ENCODE data around the gene CGB1.

CGB1 gene

DNA sequence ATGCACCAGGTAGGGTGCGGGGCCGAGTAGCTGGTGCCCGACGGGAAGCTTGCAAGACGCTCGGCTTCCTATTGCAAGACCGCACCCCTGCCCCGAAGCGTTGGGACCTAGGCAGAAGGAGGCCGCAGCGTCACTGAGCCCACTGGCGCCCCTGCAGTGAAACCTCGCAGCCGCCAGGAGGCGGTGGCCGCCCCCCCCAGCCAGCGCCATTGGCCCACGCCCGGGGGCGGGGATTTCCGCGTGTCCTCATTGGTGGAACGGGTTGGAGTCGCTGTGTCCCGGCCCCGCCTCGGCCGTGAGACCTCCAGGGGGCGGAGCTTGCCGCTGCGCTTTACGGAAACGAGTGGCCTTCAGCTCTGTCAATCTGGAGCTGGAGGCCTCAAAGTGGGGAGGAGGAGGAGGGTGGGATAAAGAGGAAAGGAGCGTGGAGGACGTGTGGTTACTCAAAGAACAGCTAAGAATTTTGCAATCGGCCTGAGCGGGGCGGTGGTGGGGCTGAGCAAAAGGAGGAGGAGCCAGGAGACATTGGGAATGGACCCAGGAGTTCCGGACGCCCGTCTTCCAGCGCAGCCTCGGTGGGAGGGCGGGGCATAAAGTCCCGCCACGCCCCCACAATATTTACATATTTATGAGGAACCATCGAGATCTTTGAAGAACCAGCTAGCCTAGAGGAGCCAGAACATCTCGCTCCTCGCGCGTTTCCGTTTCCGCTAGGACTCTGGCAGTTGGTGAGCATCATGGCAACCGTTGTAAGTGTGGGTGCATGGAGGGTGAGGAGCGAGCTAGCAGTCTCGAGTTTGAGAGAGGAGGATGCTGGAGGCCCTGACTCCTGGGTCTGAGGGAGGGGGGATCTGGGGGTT lies 43.3 kb downstream of the CGB1 start, which contains the start of the genes GYS1 and RUVBL2:
Gene GYS1, minus strand, starts transcription at position 135 of the 860 bp plus-strand sequence. CDS start 197 bp downstream, outside the sequence.
Gene RUVBL2, plus strand, starts transcription at position 713 of the 860 bp plus-strand sequence. Its CDS starts 25 bp downstream, at position 738.
- DNase-seq = peak; percentile 99

DNA sequence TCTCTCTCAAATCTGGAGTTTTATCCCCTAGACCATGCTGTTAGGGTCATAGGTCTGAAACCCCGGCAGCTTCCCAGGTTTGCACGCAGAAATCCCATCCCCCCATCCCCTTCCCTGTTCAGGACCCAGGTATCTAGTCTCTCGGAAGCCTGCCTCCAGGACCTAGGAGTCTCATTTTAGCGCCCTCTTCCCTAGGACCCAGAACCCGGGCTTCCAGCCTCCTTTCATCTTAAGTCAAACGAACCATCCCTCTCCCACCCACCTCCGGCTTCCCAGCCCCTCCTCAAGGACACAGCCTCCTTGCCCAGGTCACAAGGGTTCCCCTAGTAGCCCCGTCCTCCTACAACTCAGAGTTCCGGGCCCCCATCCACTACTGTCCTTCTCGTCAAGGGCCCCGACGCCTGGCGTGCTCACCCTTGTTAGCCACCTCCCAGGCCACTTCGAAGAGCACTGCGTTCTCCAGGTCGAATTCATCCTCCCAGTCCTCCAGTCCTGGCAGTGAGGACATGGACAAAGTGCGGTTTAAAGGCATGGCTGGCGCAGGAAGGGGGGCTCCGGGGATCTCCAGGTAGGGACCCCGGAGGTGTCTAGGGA lies 44.0 kb downstream of the CGB1 start:
- DNase-seq = peak; percentile 11

DNA sequence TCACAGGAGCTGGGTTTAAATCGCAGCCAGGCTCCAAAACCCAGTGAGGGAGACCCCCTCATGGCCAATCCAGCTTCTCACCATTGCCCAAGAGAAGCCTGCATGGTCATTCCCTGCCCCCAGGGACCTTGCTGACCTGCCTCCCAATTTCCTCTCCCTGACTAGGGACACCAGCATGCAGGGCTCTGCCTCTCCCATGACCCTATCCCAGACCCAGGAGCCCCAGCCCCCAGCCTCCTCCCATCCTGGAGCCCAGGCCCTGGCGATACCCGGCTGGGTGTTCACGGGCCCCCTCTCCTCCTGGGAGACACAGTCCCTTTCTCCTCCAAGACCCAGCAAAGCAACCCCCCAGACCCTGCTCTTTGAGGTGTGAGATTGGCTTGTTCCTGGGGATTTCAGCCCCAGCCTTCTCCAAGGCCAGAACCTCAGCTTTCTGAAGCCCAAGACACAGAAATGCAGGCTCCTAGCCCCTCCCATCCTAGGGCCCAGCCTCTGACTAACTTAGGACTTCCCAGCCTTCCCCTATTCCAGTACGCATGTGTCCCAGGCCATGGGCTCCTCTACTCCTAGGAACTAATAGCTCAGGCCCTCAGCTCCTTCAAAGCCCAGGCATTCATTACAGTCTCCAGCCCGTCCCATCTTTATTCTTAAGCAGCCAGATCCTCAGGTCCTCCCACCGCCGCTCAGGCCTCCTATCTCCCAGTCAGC lies 44.7 kb downstream of the CGB1 start:
- DNase-seq = no peak

DNA sequence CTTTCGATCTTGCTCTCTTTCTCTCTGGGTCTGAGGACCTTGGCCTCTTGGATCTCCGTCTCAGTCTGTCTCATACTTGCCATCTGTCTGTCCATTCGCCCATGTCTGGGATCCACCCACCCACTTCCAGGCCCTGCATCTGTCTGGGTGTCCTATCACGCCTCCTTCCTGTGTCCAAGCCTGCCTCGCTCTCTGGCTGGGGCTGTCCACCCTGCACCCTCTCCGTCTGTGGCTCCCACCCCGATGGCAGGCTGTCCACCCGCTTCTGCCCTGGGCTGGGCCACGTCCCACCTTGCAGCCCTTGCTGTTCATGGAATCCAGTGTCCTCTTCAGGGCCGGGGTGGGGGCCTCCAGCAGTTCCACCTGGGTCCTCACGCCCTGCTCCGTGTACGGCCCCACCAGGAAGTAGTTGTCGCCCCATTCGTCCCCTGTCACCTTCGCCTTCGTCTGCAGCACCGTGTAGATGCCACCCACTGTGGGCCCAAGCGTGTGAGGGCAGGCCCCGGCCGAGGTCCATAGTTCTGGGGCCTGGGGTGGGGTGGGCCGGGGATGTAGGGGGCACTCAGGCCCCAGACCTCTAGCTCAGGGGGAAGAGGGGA lies 45.6 kb downstream of the CGB1 start:
- no peak for DNase-seq

DNA sequence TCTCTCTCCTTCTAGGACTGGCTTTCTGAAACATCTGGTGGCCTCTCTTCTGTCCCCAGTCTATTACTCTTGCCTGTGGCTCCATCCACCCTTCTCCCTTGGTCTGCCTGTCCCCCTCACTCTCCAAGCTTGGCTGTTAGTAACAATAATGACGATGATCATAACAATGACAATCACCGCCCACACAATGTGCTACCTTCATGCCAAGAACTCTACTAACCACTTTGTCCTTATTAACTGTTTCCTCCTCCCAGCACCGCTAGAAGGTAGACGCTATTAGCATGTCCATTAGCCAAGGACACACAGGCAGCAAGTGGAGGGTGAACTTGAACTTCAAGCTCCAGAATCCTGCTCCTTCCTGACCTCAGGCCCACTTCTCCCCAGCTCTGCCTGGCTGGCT lies 46.3 kb downstream of the CGB1 start:
- no peak for DNase-seq

DNA sequence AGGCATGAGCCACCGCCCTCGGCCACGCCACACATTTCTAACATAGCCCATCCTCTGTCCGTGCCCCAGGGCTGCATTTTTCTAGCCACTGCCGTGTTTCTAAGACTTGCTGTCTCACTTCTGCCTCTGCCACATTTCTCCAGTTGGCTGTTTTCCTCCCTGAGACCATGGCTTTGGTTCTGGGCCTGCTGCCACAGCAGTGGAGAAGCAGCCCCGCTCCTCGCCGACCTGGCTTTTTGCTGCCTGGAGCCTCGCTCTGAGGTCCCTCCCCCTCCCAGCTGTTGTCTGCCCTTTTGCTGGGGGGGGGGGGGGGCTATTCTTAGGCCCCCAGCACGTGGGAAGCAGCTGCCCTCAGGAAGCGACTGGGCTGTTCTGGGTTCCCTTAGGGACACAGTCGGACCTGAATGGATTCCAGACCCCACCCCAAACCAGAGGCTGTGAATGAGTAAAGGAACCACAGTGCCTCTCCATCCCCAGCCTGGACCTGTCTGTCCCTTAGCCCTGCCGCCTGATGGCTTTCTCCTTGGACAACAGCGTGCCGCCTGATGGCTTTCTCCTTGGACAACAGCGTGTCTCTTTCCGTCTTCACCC lies 46.9 kb downstream of the CGB1 start:
- no peak for DNase-seq

DNA sequence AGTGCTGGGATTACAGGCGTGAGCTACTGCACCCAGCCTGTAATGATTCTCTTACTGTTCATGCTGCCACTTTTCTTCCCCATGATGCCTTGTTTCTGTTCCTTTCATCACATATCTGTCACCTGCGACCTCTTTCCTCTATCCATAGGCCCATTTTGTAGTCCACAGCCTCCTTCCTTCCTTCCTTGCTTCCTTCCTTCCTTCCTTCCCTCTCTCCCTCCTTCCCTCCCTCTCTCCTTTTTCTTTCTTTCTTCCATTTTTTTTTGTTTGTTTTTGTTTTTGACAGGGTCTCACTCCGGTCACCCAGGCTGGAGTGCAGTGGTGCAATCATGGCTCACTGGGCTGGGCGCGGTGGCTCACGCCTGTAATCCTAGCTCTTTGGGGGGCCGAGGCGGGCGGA lies 47.8 kb downstream of the CGB1 start:
- DNase-seq = no peak

DNA sequence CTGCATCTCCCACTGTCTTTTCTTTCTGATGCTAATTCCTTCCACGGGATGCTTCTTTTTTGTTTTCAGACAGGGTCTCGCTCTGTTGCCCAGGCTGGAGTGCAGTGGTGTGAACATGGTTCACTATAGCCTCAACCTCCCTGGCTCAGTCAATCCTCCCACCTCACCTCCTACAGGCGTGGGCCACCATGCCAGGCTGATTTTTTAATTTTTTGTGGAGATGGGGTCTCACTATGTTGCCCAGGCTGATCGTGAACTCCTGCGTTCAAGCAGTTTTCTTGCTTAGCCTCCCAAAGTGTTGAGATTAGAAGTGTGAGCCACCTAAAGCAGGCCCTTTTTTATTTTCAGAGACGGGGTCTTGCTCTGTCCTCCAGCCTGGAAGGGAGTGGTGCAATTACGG lies 48.4 kb downstream of the CGB1 start:
- no peak for DNase-seq

DNA sequence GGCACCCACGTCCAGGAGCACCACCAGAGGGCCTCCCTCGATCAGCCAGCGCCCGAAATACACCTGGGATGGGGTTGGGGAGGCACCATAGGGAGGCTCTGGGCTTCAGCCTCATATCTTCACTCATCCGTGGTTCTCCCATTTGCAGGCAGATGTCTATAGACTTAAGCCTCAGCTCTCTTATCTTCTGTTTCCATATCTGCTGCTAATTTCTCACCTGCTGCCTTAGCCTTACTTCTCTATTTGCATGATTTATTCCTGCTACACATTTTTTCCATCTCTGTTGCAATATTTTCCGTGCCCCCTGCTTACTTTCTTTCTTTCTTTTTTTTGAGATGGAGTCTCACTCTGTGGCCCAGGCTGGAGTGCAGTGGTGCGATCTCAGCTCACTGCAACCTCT lies 49.4 kb downstream of the CGB1 start:
- no peak for DNase-seq

DNA sequence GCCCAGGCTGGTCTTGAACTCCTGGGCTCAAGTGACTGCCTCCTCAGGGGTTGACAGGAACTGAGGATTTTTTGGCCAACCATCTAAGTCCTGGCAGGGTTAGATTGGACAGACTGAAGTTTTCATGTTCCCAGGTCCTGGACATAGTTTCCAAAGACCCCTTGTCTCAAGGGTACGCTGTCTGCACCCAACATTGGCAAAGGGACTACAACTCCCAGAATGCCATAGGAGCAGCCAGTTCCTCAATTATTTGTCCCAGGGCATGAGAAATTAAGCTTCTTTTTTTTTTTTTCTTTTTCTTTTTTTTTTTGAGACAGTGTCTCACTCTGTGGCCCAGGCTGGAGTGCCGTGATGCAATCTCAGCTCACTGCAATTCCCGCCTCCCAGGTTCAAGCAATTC lies 50.5 kb downstream of the CGB1 start:
- no peak for DNase-seq

DNA sequence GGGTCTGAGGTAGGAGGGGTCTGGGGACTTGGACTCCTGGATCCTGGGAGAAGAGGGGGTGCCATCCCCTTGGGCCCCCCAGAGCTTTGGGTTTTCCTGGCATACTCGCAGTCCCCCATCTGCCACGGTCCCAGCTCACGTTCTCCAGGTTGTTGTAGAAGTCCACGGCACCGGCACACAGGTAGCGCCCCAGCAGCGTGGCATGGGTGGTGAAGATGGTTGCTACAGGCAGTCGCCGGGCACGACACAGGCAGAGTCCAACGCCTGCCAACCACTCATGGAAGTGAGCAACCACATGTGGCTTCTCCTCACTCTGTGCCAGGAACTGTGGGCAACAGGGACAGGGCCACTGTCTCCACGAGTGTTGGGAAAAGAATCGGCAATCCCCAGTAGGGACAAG lies 51.0 kb downstream of the CGB1 start:
- DNase-seq = no peak

Data from effector CD4-positive, alpha-beta T cell (primary cell).